ENCODE data around the gene GABPA.

- TF ChIP-seq SMARCE1 (IDR thresholded peaks at IDR 0.05) (no peak), KDM1A (IDR thresholded peaks at IDR 0.05) (no peak)
Observed at GRCh38 chr21:25760061-25760460, 25.3 kb downstream of the GABPA start.
